GM19395 (cell line): ENCODE data around the gene IGSF8.
A peak's percentile ranks its signal among the peaks of the same experiment; 100 is the strongest.

ENCODE experiments used
- ATAC-seq: cut with Tn5 transposase; IDR thresholded peaks from one replicate; pipeline ENCODE4 v1.9.1; 2021; ENCODE audit warnings: mild to moderate bottlenecking, moderate library complexity; ENCODE audit not compliant: unreplicated experiment

The IGSF8 gene

DNA sequence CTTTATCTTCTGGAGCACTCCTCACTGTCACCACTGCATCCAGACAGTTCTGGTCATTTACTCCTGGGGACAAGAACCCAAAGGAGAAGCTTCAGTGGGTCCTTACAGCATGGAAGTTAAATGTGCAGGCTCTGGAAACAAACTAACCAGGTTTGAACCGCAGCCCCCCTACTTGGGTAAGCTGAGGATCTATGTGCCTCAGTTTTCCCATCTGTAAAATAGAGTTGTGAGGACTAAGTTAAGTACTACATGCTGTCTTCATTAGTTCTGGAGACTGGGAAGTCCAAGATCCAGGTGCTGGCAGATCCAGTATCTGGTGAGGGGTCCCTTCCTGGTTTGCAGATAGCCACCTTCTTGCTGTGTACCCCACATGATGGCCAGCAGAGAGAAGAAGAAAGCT, 9.1 kb upstream of the IGSF8 start:
- ATAC-seq: no peak

DNA sequence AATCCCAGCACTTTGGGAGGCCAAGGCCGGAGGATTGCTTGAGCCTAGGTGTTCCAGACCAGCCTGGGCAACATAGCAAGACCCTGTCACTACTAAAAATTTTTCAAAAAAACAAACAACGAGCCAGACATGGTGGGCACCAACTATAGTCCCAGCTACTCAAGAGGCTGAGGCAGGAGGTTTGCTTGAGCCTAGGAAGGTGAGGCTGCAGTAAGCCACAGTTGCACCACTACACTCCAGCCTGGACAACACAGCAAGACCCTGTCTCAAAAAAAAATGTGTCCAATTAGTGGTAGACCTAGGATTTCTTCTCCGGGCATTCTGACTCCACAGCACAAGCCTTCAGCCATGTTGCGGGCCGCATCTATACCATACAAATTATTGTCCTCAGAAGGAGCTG, 6.7 kb upstream of the IGSF8 start:
- ATAC-seq: no peak

DNA sequence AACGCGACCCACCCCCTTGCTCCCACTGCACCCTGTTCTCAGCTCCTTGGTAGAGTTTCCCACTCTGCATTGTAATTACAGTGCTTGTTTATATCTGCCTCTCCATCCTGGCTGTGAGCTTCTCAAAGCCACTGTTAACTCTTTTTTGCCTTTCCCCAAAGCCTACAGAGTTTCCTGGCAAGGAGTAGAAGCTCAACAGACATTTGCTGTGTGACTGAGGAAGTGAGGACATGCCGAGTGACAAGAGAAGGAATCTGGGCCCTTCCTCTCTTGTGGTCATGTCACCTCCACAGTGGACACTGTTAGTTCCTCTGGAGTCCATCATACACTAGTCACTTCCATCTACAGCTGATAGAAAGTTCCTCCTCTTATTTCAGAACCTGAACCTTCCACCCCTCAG, 6.1 kb upstream of the IGSF8 start:
- ATAC-seq: no peak

DNA sequence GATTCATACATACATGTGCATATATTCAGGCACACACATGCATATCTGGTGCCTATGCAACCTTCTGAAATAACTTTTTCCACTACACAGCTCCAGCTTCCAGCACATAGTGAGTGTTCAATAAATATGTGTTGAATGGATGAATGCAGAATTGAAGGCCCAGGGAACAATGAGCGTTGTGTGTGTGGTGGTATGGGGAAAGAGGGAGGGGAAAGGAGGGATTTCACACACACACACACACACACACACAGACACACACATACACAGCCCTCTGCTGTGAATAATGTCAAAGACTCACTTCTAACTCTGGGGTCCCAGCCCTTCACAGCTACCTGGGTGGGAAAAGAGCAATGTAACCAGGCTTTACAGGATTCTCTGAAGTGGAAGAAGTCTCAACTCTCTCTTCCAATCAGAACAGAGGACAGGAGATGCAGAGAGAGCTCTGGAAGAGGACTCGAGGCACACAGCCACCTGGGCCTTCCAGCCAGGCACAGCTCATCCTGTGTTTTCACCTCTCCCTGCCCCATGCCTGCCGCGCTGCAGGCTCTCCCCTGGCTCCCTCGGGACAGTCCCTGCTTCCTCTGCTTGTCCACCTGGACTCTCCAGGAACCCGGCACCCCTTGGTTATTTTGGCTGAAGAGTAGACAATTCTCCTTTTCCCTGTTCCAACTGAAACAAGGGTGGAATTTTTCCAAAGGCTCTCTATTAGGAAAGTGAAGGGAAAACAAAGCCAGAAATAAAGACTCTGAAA, 5.4 kb upstream of the IGSF8 start:
- no peak for ATAC-seq

DNA sequence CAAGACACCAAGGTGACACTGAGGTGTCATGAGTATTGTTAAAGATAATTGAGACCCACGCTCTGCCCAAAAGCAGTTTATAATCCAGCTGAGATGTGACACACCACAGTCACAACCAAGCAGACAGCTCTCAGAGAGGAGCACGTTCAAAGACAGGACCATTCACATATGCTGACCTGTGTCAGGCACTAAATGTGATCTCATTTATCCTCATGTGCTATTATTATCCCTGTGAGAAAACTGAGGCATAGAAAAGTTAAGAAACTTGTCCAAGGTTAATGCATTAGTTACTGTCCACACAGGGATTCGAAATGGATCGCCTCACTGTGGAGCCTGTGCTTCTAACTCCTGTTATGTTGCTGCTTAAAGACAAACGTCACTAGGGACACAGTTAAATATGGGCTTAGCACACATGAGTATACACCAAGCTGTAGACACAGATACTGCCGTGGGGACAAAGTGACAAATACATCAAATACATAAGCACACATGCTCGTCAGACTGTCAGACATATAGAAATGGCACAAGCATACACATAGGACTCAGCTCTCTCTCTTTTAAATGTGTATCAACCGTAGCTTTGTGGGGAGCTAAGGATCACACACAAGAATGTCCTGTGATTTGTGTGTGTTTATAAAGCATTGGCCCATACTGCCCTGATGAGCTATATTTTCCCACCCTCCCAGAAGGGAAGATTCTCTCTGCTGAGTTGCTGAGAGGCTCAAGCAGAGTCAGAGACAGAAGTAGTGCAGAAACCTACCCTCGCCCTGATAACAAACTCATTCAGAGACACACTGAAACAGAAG, 3.5 kb upstream of the IGSF8 start:
- ATAC-seq: no peak

DNA sequence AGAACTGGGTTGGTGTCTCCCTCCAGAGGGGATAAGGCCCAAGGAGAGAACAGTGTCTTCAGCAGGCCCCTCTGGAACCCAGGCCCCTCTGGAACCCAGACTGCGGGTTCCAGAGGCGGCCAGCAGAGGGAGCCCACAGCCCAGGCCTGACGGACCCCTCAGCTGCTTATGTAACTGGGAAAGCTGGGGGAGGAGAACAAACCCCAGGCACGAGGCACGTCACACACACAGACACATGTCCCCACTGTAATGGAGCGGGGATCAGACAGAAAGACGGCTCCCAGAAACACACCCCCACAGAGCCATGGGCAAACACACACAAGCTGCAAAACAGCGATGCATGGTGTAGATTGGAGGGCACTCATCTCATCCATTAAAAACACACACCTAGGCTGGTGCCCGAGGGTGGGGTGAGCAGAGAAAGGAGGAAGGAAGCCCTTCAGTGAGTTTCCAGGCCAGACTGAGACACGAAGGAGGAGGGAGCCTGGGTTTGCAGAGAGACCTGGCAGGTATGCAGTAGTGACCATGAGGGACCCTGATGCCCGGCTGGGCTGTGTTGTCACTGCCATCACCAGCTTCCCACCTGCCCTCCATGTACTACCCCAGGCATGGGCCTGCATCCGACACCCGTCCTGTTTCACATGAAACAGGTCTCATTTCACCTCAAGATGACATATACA, 2.8 kb upstream of the IGSF8 start:
- ATAC-seq: peak; percentile 40

DNA sequence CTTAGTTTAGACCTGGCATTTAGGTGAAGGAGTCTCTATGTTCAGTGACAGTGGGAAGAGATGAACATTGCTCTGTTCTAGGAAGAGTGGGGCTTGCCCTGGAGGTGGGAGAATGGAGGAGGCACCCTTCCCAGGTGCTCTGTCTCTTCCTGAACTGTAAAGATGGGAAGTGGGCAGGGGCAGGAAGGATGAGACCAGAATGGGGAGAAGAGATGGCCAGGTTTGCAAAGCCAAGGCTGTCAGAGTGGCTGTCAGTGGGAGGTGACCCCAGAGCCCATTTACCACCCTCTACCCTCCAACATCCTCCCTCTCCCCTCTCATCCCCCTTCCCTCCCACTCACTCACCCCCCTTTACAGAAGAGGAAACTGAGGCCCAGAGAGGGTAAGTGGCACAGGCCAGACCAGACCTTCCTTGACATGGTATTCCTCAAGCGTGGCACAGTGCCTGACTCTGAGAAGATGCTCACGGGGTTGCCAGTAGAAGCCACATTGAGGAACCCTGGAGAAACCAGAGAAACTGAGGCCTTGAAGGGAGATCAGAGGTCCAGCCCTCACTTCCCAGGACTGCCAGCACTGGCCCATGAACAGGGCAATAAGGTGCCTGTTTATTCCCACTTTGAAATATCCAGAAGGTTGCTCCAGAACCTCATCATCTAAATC, 1.4 kb upstream of the IGSF8 start:
- ATAC-seq: no peak

DNA sequence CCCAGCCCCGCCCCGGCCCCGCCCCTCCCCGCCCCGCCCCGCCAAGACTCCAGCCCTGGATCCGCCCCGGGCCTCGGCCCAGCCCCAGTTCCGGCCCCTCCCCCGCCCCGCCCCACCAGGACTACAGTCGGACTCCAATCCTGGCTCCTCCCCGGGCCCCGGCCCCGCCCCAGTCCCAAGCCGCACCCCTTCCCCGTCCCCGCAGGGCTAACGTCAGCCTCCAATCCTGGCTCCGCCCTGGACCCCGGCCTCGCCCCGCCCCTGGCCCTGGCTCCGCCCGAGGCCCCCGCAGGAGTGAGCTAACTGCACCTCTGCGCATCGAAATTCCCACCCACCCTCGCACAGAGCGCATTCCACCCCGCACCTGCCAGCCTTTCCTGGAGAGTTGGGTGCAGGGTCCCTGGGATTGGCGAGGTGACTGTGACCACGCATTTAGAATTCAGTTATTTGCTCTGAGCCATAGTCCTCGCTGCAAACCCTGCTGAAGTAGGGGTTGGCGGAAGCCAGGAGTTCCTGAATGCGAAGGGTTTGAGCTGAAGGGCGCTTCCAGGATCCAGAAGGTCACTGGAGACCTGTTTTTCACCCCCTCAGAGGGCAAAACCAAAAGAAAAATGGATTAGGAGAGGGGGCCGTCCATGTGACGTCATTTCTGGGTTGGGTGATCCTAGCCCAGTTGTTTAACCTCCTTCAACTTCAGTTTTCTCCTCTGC, 588 bp upstream of the IGSF8 start:
- ATAC-seq: peak; percentile 73

DNA sequence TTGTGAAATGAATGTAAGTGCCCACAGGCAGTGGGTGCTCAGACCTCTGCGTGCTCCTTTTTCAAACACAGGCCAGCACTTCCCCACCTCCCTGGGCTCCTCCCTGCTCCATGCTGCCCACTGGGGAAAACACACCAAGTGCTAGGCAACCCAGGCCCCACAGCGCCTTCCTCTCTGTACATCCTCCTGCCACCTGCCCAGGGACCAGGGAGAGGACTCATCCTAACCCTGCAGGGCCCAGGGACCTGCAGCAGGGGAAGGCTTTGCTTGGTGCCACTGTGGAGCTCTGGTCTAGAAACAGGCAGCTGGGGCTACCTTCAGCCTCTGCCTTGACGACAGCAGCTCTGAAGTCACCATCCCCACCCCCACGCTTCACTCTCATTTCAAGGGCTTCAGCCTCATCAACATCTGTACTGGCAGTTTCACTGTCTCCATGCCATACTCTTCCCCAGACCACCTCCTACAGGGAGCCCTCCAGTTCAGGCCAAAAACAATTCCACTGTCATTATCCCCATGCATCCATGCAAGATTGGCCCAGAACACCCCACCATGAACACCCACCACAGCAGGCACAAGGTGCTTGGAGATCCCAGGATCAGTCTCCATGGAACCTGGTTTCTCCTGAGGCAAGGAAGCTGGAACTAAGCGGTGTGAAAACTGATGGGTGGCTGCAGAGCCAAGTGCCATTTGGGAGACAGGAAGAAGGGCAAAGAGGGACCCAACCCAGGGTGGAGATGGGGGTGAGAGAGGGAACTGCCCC, 1.1 kb downstream of the IGSF8 start:
- no peak for ATAC-seq

DNA sequence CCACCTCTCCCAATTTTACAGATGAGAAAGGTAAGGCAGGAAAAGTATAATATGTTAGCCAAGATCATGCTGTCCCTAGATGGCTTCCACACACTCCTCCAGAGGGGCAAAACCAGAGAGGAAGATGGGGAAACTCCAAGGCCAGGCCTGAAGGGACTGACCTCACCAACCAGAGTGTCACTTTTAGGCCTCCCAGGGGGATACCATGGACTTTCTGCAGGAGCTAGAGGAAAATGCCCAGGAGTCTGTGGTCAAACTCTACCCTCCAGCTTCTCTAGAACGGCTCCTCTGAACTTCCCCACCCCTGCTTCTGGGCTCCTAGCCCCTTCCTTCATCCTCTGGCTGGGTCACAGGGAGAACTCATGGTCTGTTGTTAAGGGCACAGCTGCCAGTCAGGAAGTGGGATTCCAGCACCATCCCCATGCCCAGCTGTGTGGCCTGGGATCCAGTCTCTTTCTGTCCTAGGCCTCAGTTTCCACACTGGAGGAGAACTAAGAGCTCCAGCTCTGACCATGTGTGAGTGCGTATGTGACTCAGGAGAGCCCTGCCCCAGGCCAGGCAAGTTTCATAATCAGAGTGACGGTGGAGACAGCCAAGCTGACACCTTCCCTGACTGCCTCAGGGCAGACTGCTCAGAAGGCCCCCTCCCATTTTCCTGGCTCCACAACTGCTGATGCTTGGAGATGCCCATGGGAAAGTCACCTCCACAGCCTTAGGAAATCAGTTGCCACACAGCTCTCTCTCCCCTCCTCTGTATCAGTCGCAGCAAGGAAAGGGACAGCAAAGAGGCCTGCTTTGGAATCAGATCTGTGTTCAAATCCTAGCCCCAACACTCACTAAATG, 1.9 kb downstream of the IGSF8 start:
- ATAC-seq: no peak

DNA sequence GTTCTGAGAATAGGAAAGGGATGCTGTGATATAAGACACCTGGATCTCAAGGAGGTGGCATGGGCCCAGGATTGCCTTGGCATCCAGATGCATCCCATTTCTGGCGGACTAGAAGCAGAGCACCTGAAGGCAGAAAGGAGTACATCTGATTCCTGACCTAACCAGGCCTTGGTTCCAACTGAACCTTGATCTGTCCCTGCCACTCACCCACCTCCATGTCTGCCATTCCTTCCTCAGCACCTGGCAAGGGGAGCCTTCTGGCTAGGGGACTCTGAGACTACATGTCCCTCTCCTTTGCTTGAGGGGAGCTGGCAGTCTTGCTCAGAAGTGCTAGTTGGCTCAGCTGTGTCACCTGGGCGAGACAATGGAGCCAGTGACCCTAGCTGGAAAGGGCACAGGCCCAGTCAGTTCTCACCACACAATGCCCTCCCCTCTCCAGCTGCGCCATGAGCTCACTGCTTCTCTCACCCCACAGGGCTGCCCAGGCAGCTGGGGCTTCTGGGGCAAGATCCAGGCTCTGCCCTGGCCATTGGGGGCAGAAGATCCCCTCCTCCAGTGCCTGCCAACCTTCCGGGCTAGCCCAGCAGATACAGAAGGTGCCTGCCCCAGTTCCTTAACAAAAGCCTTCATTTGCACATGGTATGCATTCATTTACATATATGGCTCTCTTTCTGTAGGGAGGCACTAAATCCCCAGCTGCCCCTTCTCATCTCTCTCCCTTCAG, 2.9 kb downstream of the IGSF8 start:
- ATAC-seq: no peak

DNA sequence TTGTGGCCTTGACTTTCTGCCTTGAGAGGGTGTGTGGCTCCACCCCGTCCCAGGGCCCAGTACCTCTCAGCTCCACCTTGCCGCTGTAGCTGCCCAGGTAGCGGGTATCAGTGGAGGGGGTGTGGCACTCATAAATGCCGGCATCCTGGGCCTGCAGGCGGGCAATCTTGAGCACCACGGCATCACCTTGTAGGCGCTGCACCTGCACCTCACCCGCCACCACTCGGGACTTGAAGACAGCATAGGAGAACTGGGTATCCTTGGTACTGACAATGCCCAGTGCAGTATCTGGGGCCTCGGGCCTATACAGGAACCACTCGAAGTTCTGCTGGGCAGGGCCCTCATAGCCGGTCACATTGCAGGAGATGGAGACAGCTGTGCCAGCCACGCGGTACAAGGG, 3.6 kb downstream of the IGSF8 start:
- no peak for ATAC-seq

DNA sequence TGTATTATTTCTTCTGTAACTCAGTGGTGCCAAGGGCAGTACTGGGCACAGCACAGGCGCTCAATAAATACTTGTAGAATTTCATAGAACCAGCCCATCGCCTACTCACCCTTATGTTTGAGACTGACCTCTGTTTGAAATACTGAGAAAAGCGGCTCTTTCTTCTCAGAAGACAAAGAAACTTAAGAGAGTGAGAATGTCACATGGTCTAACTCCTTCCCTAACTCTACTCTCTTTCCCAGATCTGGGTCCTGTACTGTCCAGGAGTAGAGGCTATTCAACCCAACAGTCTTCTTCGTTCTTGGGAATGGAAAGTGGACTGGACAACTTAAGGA, 4.2 kb downstream of the IGSF8 start:
- ATAC-seq: no peak

DNA sequence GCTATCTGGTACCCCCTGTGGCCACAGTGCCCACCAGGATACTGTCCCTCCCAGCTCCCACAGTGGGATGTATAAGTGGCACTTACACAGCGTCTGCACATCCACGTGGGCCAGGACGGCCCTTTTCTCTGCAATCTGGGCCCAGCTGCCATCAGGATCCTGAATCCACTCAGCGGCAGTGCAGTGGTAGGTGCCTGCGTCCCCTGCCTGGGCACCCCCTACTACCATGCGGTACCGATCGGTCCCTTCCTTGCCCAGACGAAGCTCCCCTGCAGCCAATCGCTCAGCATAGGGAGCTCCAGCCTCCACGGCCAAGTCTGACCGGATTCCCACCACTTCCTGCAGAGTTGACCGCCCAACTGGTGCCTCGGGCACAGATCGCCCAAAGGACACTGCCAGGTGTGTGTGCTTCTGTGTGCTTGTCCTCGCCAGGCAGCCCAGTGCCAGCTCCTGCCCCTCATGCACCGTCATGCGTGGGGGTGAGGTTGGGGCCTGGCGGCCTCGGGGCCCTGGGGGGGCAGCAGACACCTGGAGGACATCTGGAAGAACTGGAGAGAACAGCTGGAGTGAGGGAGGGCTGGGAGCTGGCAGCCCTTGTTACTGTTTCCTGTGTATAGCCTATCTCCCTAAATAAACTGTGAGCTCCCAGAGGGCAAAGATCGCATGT, 4.7 kb downstream of the IGSF8 start:
- ATAC-seq: no peak

DNA sequence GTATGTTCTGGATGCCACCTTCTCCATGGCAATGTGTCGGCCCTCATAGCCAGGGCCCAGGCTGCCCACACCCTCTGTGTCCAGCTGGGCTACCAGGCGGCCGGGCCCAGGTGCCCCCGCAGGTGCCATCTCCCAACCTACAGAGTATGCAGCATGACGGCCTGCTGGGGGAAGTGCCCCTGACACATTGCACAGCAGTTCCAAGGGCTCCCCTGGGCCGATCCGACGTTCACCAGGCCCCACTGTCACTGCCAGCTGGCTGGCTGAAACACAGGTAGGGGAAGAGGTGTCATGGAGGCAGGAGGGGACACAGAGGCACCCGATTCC, 5.4 kb downstream of the IGSF8 start:
- ATAC-seq: no peak

DNA sequence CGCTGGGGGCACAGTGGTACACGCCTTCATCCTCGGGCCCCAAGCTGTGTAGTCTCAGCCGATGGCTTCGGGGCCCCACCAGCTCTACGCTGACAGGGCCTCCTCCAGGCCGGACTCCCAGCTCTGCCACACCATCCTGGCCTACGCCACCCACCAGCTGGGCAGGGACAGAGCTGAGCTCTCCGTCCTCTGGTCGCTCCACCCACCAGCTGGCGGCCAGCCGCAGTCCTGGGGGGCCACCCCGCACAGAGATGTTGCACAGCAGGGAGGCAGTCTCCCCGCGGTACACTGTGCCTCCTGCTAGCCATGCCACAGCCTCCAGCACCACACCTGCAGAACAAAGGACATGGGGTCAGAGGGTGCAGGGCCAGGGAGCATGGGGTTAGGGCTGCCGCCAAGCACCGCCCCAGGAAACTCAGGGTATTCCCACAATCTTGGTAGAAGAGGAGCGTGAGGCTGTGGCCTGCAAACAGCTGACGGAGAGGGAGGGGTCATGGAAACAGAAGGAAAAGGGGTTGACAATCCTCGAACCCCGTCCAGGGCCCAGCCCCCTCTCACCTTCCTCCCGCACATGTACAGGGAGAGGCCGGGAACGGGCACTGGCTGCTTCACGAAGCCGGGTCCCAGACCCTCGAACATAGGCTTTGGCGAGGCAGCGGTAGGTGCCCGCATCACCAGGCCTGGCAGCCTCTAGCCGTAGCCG, 5.9 kb downstream of the IGSF8 start:
- no peak for ATAC-seq

DNA sequence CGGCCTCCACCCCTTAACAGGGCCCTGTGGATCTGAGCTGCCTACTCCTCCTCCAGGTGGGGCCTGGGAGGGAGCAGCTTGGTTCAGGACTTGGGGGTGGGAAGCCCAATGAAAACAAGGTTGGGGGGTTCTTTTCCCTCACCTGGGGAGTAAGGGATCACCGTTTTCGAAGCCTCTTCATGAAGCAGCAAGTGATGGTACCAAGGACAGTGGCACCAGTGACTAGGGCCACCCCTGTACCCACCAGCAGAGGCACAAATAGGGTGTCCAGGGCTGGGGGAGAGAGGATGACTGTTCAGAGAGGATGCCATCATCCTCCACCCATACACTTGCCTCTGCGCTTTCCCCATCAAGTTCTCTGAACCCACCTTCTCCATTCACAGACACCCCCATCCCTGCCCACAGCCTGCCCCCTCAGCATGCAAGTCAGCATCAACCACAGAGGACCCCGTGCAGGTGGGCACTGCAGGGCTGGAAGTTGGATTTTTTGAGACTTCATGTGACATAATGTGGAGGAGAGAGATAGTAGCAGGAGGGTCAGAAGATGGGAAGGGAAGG, 6.7 kb downstream of the IGSF8 start:
- ATAC-seq: no peak
